Heart right ventricle (tissue), 16 donors: ENCODE measurements around the gene SFXN3. TPM values are rescaled to one million over a fixed set of nuclear protein-coding genes. Genes with fewer than 3 reads are reported as not detected.
A peak's percentile ranks its signal among the peaks of the same experiment; 100 is the strongest.

Source experiments
- ATAC-seq, 8 donors: fragments of 200-7000 bp; cut with Tn5 transposase; one replicate each; pipeline ENCODE4 v1.9.1; 2020; ENCODE audit warnings: mild to moderate bottlenecking in 8 of 8, moderate library complexity in 8 of 8, moderate number of reproducible peaks in 1 of 8
- DNase-seq, 2 donors: peaks; one replicate each; pipeline ENCODE4 v3.0.0-alpha.2; 2020
- H3K27ac ChIP-seq, 10 donors: fragments of 200-600 bp; sonication (generic) in 2 of 10; one replicate each; pipeline versions ENCODE4 v1.5.0 to v1.8.0; 2020 to 2022; ENCODE audit warnings: mild to moderate bottlenecking in 3 of 10
- H3K27me3 ChIP-seq, 7 donors: fragments of 200-600 bp; one replicate each; pipeline ENCODE4 v1.8.0; 2021 to 2022; ENCODE audit warnings: mild to moderate bottlenecking in 2 of 7
- H3K36me3 ChIP-seq, 9 donors: fragments of 200-600 bp; sonication (generic) in 1 of 9; one replicate each; pipeline versions ENCODE4 v1.5.0 to v1.8.0; 2020 to 2022; ENCODE audit warnings: mild to moderate bottlenecking in 2 of 9
- H3K4me1 ChIP-seq, 9 donors: fragments of 200-600 bp; sonication (generic) in 1 of 9; one replicate each; pipeline versions ENCODE4 v1.5.0 to v1.8.0; 2020 to 2022; ENCODE audit warnings: mild to moderate bottlenecking in 4 of 9
- H3K4me3 ChIP-seq, 10 donors: fragments of 200-600 bp; sonication (generic) in 2 of 10; one replicate each; pipeline versions ENCODE4 v1.5.0 to v1.8.0; 2020 to 2022; ENCODE audit warnings: mild to moderate bottlenecking in 7 of 10, moderate library complexity in 2 of 10
- H3K9me3 ChIP-seq, 11 donors: fragments of 200-600 bp in 10 of 11; sonication (generic) in 2 of 11; one replicate each; pipeline versions ENCODE4 v1.5.0 to v1.8.0; 2013 to 2022; ENCODE audit warnings: mild to moderate bottlenecking in 2 of 11, control low read depth in 1 of 11, moderate library complexity in 1 of 11
- WGBS, 2 donors: extraction: QIAGEN DNeasy Blood & Tissue Kit; methylation state at CpG; one replicate each; pipeline ENCODE4 v1.1.7; 2013; ENCODE audit warnings: inconsistent platforms in 1 of 2; 5-methylcytosine and 5-hydroxymethylcytosine counted together
- intact Hi-C, 10 donors: fragments of 100-400 bp; cut with DNase I; formaldehyde crosslinking; loops; one replicate each; pipeline versions ENCODE4 v1.11.1 to v1.14.2; 2022
- polyA plus RNA-seq, 2 donors: library from polyadenylated mRNA; stranded (reverse); fragments of 200-250 nt; gene quantifications; one replicate each; pipeline ENCODE4 v1.2.3, GENCODE V29; 2013
- total RNA-seq, 10 donors: library from RNA; stranded (reverse); fragmentation: NEBNext Ultra II Directional in 3 of 10; extraction: Animal tissue kit (Norgen Biotek cat#: 25700) in 3 of 10; gene quantifications; one replicate each; pipeline versions ENCODE4 v1.2.1 to v1.2.4, GENCODE V29; 2021 to 2023
- TF ChIP-seq, protein P1 (sequence below), 9 donors: fragments of 200-600 bp; sonication (generic) in 2 of 9; IDR thresholded peaks; one replicate each; pipeline versions ENCODE4 v1.5.0 to v1.8.0; 2021 to 2022; ENCODE audit warnings: antibody characterized with exemption in 9 of 9, mild to moderate bottlenecking in 5 of 9, moderate library complexity in 1 of 9
- donor health status: Arrhythmogenic right ventricular cardiomyopathy.
- donor health status: ischemic (EF 13 %, LVEDD 7.1; RV severe dilation, severe dysfunction).
- donor health status: healthy with polysubstance abuse.
- donor health status: DM: no; HTN: yes; CAD: no.
- donor health status: DM: no; HTN: no; CAD: no.
- donor health status: ischemic (EF 25% LVEDD 6.9; RV normal size, moderate dysfunction).
- donor health status: ischemic (EF 25% LVEDD 5.7; RV mildly dilated, moderate dysfunction).
- donor health status: healthy.
- donor health status: DM: yes; HTN: yes; CAD: no.
- donor health status: Ischemic cardiomyopathy.
- donor health status: ischemic (EF 35%, LVEDD 5.7; RV mildly dilated, moderate dysfunction).
- donor health status: nonischemic (EF 11% LVEDD 7.7; RV severe dilation, severe dysfunction).
- donor health status: DM: yes; HTN: yes; CAD: no.
- donor health status: PGD.
- donor health status: ischemic (EF 29% LVEDD 5.4; RV normal size, mild dysfunction).
- donor health status: nonischemic (EF 23%, LVEDD 6.1; RV moderate dilation, normal function).

SFXN3 gene
- total and polyA plus RNA-seq, 12 donors: 8.4 to 25.7 (median 15.4) TPM

DNA sequence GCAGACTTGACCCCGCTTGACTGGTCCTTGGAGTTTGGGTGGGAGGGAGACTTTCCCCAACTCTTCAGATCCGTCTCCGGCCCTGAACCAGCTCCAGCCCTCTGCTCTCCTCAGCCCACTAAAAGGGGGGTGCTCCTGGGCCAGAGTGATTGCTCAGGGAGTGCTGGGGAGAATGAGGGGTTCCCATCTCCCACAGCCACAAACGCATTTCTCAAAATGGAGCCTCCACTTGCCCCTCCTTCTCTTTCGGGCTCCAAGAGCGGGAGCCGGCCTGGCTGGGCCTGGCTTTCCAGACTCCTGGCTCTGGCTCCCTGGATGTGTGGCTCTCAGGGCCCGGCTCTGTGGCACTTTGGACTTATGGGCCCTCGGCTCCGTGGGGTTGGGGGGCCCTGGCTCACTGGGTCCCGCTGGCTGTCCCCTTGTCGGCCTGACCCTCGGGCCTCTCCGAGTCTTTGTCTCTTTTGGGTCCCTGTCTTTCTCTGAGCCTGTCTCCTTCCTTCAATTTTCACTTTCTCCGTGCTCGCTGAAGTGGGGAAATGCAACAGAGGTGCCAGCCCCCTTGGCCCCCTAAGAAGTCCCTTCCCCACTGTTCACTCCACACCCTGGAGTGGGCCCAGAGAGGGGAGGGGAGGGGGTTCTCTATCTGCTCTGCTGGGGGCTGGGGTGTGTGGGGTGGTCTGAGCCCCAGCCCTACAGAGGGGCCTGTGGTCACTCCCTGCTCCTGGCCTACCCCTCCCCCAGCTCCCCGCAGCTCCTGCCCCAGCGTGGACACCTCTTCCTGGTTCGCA lies 30.7 kb upstream of the SFXN3 start:
- 3 to 4% methylated on average over 19 of the region's 19 CpGs for WGBS, 2 donors
- Histone ChIP-seq H3K36me3 (peaks cover 0 to 31% (median 25%) of the 10 kb centered on the region in 9 donors), H3K27ac (peak overlapping the region; percentile 98 to 100 (median 100)), H3K9me3 (no peaks in the 10 kb centered on the region), H3K4me1 (peaks cover 19 to 79% (median 61%) of the 10 kb centered on the region in 9 donors), H3K4me3 (peak overlapping the region; percentile 64 to 93 (median 85)), H3K27me3 (no peaks in the 10 kb centered on the region)
- intact Hi-C loops: no loop called here
- DNase-seq (peak in 1 of 2 donors; percentile 51), ATAC-seq (no peak)
- TF ChIP-seq, protein P1, sequence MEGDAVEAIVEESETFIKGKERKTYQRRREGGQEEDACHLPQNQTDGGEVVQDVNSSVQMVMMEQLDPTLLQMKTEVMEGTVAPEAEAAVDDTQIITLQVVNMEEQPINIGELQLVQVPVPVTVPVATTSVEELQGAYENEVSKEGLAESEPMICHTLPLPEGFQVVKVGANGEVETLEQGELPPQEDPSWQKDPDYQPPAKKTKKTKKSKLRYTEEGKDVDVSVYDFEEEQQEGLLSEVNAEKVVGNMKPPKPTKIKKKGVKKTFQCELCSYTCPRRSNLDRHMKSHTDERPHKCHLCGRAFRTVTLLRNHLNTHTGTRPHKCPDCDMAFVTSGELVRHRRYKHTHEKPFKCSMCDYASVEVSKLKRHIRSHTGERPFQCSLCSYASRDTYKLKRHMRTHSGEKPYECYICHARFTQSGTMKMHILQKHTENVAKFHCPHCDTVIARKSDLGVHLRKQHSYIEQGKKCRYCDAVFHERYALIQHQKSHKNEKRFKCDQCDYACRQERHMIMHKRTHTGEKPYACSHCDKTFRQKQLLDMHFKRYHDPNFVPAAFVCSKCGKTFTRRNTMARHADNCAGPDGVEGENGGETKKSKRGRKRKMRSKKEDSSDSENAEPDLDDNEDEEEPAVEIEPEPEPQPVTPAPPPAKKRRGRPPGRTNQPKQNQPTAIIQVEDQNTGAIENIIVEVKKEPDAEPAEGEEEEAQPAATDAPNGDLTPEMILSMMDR (IDR thresholded peaks at IDR 0.05): no peak

DNA sequence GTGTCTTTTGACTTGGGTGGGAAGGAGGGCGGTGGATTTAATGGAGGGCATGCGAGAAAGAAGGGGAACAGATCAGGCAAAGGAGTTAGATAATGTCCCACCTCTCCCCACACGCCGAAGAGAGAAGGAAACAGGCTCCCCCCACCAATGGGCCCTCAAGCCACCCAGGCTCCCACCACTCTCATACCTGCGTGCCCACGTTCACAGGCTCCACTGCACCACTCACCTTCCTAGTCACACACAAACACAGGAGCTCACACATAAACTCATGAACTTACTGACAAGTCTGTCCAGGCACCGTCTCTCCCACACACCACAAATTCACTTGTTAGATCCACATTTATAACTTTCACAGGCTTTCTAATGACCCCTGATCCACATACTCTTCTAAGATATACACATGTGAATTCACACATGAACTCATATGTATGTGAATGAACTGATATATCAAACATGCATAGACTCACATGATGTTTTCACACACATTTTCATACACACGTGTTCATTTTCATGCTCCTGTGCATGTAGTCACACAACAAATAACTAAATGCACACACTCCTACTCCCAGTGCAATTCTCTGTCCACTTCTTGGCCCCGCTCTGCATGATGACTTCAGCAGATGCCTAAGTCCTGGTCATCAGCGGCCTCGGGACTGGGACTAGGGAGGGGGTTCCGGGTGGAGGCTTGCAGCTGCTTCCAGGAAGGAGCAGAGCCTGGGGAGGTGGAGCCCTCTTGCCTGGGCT lies 29.9 kb upstream of the SFXN3 start:
- Histone ChIP-seq H3K27me3 (no peaks in the 10 kb centered on the region), H3K9me3 (no peaks in the 10 kb centered on the region), H3K27ac (peak overlapping the region; percentile 98 to 100 (median 100)), H3K4me3 (peak overlapping the region; percentile 64 to 93 (median 85)), H3K4me1 (peaks cover 19 to 84% (median 61%) of the 10 kb centered on the region in 9 donors), H3K36me3 (peaks cover 0 to 39% (median 31%) of the 10 kb centered on the region in 9 donors)
- WGBS, 2 donors: 16 to 18% methylated on average over 12 of the region's 12 CpGs
- TF ChIP-seq, protein P1 (IDR thresholded peaks at IDR 0.05): peak in 2 of 9 donors; percentile 17 to 25
- ATAC-seq (peak; percentile 25 to 65 (median 52)), DNase-seq (peak; percentile 86 to 95)
- intact Hi-C loops: no loop called here

DNA sequence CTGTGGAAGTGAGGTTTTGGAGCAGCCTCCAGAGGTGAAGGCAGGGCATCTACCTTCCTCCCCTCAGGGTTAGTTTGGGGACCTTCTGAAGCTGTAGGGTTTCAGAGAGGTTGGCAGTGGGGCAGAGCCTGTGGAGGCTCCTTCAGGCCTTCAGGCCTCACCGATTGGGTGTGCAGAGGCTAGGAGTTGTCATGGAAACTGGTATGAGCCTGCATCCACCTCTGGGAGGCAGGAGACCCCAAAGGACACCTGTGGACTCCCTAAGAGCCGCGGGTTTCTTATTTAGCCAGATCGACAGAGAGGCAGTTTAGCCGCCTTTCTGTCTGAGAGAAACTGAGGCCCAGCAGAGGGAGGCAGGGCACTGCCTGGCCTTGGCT lies 29.4 kb upstream of the SFXN3 start:
- Histone ChIP-seq H3K27me3 (no peaks in the 10 kb centered on the region), H3K4me1 (peaks cover 15 to 84% (median 56%) of the 10 kb centered on the region in 9 donors), H3K27ac (peak overlapping the region in 9 of 10 donors; percentile 99 to 100 (median 100)), H3K4me3 (peak overlapping the region in 9 of 10 donors; percentile 4 to 93 (median 85)), H3K36me3 (peaks cover 0 to 44% (median 37%) of the 10 kb centered on the region in 9 donors), H3K9me3 (no peaks in the 10 kb centered on the region)
- ATAC-seq: no peak
- TF ChIP-seq, protein P1 (IDR thresholded peaks at IDR 0.05): peak in 1 of 9 donors; percentile 4
- intact Hi-C loops: no loop called here
- 45 to 46% methylated on average over 5 of the region's 5 CpGs for WGBS, 2 donors
- no peak for DNase-seq

DNA sequence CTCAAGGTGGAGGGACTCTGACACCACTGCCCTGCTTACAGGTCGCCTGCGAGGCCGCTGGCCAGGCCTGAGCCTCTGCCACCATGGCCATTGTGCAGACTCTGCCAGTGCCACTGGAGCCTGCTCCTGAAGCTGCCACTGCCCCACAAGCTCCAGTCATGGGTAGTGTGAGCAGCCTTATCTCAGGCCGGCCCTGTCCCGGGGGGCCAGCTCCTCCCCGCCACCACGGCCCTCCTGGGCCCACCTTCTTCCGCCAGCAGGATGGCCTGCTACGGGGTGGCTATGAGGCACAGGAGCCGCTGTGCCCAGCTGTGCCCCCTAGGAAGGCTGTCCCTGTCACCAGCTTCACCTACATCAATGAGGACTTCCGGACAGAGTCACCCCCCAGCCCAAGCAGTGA lies 28.6 kb upstream of the SFXN3 start:
- H3K36me3 ChIP-seq: peaks cover 0 to 52% (median 40%) of the 10 kb centered on the region in 9 donors
- TF ChIP-seq, protein P1 (IDR thresholded peaks at IDR 0.05): no peak

More for the DNA sequence above, 28.6 kb upstream of the SFXN3 start:
- DNase-seq (no peak), ATAC-seq (no peak)
- peaks cover 14 to 87% (median 56%) of the 10 kb centered on the region in 9 donors for H3K4me1 ChIP-seq
- peak overlapping the region in 9 of 10 donors; percentile 99 to 100 (median 100) for H3K27ac ChIP-seq
- H3K4me3 ChIP-seq: peak overlapping the region in 1 of 10 donors; percentile 88
- 61 to 79% methylated on average over 11 of the region's 11 CpGs for WGBS, 2 donors
- H3K27me3 ChIP-seq: no peaks in the 10 kb centered on the region
- intact Hi-C loops: no loop called here
- H3K9me3 ChIP-seq: no peaks in the 10 kb centered on the region
